Esophagus muscularis mucosa (tissue), 4 donors: ENCODE measurements around the gene TMEM151A. TPM values are rescaled to one million over a fixed set of nuclear protein-coding genes. Genes with fewer than 3 reads are reported as not detected.
"Not testable (repeated sequence)": the region's sequence is repeated elsewhere in the genome, so short reads cannot be mapped to it uniquely, and the experiment has no call there.

ENCODE experiments used
- DNase-seq: peaks from one replicate; pipeline ENCODE4 v3.0.0-alpha.2; 2017; ENCODE audit errors: extremely low spot score
- H3K27ac ChIP-seq, 4 donors: fragments of 200-600 bp; sonication (generic); replicated peaks in 1 of 4; 1 replicate in 3 of 4; 2 replicates in 1 of 4; pipeline ENCODE4 v1.5.1; 2016 to 2019; ENCODE audit warnings: mild to moderate bottlenecking in 1 of 4
- H3K27me3 ChIP-seq, 4 donors: fragments of 200-600 bp; sonication (generic); one replicate each; pipeline versions ENCODE4 v1.5.1 to v1.6.0; 2016 to 2019
- H3K36me3 ChIP-seq, 4 donors: fragments of 200-600 bp; sonication (generic); one replicate each; pipeline ENCODE4 v1.5.1; 2016 to 2019
- H3K4me1 ChIP-seq, 4 donors: fragments of 200-600 bp; sonication (generic); one replicate each; pipeline ENCODE4 v1.5.1; 2016 to 2019
- H3K4me3 ChIP-seq, 4 donors: fragments of 200-600 bp; sonication (generic); 1 replicate in 2 of 4; 2 replicates in 2 of 4; pipeline ENCODE4 v1.5.1; 2016 to 2019; ENCODE audit warnings: mild to moderate bottlenecking in 4 of 4, moderate library complexity in 1 of 4
- H3K9me3 ChIP-seq, 4 donors: fragments of 200-600 bp; sonication (generic); 1 replicate in 3 of 4; 2 replicates in 1 of 4; pipeline ENCODE4 v1.5.1; 2016 to 2019
- EP300 ChIP-seq: sonication (generic); formaldehyde crosslinking; IDR thresholded peaks from one replicate; pipeline ENCODE4 v1.6.1; 2017; ENCODE audit warnings: antibody characterized with exemption
- POLR2A ChIP-seq: fragments of 450-650 bp; IDR thresholded peaks from one replicate; pipeline ENCODE4 v1.6.1; 2017; ENCODE audit warnings: antibody characterized with exemption, moderate library complexity, mild to moderate bottlenecking, low read depth
- POLR2AphosphoS5 ChIP-seq, 2 donors: sonication (generic); formaldehyde crosslinking; IDR thresholded peaks; one replicate each; pipeline ENCODE4 v1.6.1; 2017; ENCODE audit warnings: antibody characterized with exemption in 2 of 2
- WGBS: methylation state at CpG from one replicate; pipeline ENCODE4 v1.1.5; 2018; 5-methylcytosine and 5-hydroxymethylcytosine counted together
- intact Hi-C: fragments of 100-400 bp; cut with DNase I; formaldehyde crosslinking; loops from one replicate; pipeline ENCODE4 v1.15.1; 2023
- total RNA-seq, 4 donors: library from RNA; depleted of rRNA; stranded (reverse); fragments of >200 nt; gene quantifications; one replicate each; pipeline versions ENCODE4 v1.1.0 to v1.2.1, GENCODE V29; 2016
- TF ChIP-seq, protein P1 (sequence below), 3 experiments: fragments of 200-600 bp in 2 of 3; fragments of 450-650 bp in 1 of 3; sonication (generic) in 2 of 3; IDR thresholded peaks; one replicate each; pipeline ENCODE4 v1.5.1; 2017 to 2019; ENCODE audit warnings: antibody characterized with exemption in 3 of 3, mild to moderate bottlenecking in 2 of 3, moderate library complexity in 1 of 3

The TMEM151A gene
- total RNA-seq, 4 donors from 2014 or later = 0.42 to 0.71 (median 0.54) TPM

DNA sequence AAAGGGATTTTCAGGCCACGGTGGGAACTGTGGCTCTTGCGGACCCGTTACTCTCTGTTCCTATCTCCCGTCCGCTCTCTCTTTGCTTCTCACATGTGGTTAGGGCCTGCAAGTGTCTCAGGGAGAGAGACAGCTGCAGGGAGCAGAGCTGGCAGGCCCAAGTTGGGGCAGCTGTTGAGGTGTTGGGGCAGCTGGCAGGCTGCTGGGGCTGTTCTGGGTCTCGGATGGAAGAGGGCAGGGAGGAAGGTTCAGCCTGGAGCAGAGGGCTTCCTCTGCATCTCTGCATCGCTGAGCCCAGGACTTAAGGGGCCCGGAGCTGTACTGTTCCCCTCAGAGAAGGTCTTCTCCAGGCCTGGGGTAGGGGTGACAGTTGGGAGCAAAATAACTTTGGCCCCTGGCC lies 16.3 kb upstream of the TMEM151A start:
- Histone ChIP-seq H3K27me3 (no peaks in the 10 kb centered on the region), H3K4me3 (no peak overlapping the region), H3K27ac (no peak overlapping the region), H3K9me3 (no peaks in the 10 kb centered on the region), H3K4me1 (peaks cover 12 to 43% (median 27%) of the 10 kb centered on the region in 4 donors), H3K36me3 (peaks cover 35 to 64% (median 55%) of the 10 kb centered on the region in 4 donors)
- DNase-seq = no peak
- intact Hi-C loops = no loop called here
- WGBS = 93% methylated on average over 6 of the region's 8 CpGs
- TF ChIP-seq EP300 (no peak), POLR2A (no peak)

DNA sequence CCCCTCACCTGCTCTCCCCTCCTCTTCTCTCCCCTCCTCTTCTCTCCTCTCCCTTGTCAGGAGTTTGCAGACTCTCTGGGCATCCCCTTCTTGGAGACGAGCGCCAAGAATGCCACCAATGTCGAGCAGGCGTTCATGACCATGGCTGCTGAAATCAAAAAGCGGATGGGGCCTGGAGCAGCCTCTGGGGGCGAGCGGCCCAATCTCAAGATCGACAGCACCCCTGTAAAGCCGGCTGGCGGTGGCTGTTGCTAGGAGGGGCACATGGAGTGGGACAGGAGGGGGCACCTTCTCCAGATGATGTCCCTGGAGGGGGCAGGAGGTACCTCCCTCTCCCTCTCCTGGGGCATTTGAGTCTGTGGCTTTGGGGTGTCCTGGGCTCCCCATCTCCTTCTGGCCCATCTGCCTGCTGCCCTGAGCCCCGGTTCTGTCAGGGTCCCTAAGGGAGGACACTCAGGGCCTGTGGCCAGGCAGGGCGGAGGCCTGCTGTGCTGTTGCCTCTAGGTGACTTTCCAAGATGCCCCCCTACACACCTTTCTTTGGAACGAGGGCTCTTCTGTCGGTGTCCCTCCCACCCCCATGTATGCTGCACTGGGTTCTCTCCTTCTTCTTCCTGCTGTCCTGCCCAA lies 15.6 kb upstream of the TMEM151A start:
- DNase-seq = no peak
- intact Hi-C loops = no loop called here
- peaks cover 35 to 57% (median 55%) of the 10 kb centered on the region in 4 donors for H3K36me3 ChIP-seq
- H3K27me3 ChIP-seq = no peaks in the 10 kb centered on the region
- no peaks in the 10 kb centered on the region for H3K9me3 ChIP-seq
- 87% methylated on average over 13 of the region's 14 CpGs for WGBS
- peaks cover 8 to 36% (median 20%) of the 10 kb centered on the region in 4 donors for H3K4me1 ChIP-seq
- no peak overlapping the region for H3K4me3 ChIP-seq
- TF ChIP-seq POLR2AphosphoS5 (IDR thresholded peaks at IDR 0.05) (no peak), POLR2A (no peak), EP300 (no peak)
- TF ChIP-seq, protein P1, sequence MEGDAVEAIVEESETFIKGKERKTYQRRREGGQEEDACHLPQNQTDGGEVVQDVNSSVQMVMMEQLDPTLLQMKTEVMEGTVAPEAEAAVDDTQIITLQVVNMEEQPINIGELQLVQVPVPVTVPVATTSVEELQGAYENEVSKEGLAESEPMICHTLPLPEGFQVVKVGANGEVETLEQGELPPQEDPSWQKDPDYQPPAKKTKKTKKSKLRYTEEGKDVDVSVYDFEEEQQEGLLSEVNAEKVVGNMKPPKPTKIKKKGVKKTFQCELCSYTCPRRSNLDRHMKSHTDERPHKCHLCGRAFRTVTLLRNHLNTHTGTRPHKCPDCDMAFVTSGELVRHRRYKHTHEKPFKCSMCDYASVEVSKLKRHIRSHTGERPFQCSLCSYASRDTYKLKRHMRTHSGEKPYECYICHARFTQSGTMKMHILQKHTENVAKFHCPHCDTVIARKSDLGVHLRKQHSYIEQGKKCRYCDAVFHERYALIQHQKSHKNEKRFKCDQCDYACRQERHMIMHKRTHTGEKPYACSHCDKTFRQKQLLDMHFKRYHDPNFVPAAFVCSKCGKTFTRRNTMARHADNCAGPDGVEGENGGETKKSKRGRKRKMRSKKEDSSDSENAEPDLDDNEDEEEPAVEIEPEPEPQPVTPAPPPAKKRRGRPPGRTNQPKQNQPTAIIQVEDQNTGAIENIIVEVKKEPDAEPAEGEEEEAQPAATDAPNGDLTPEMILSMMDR (IDR thresholded peaks at IDR 0.05) = no peak
- no peak overlapping the region for H3K27ac ChIP-seq

DNA sequence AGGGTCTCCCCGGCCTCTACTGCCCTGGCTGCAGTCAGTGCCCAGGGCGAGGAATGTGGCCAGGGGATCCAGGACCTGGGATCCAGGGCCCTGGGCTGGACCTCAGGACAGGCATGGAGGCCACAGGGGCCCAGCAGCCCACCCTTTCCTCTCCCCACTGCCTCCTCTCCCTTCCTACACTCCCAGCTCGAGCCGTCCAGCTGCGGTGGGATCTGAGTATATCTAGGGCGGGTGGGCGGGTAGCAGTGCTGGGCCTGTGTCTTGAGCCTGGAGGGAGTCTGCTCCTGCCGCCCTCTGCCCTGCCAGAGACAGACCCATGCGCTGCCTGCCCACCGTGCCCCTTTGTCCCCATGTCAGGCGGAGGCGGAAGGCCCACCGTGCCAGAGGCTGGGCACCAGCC lies 15.1 kb upstream of the TMEM151A start:
- intact Hi-C loops, H3K27ac ChIP-seq, H3K9me3 ChIP-seq, H3K27me3 ChIP-seq, DNase-seq, H3K4me3 ChIP-seq: not testable (repeated sequence)
- Histone ChIP-seq H3K36me3 (peaks cover 34 to 54% (median 53%) of the 10 kb centered on the region in 4 donors), H3K4me1 (peaks cover 8 to 31% (median 16%) of the 10 kb centered on the region in 4 donors)
- WGBS = 70% methylated on average over 6 of the region's 13 CpGs

DNA sequence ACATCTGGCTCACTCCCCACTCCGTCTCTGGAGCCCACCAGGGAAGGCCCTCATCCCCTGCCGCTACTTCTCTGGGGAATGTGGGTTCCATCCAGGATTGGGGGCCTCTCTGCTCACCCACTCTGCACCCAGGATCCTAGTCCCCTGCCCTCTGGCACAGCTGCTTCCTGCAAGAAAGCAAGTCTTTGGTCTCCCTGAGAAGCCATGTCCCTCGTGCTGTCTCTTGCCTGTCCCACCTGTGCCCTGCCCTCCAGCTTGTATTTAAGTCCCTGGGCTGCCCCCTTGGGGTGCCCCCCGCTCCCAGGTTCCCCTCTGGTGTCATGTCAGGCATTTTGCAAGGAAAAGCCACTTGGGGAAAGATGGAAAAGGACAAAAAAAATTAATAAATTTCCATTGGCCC lies 14.6 kb upstream of the TMEM151A start:
- Histone ChIP-seq H3K4me1 (peaks cover 9 to 31% (median 19%) of the 10 kb centered on the region in 4 donors), H3K36me3 (peaks cover 30 to 50% (median 49%) of the 10 kb centered on the region in 4 donors), H3K27ac (peak overlapping the region; percentile 58 to 76 (median 70))
- intact Hi-C loops, H3K27me3 ChIP-seq, H3K4me3 ChIP-seq, H3K9me3 ChIP-seq, DNase-seq: not testable (repeated sequence)
- 75% methylated on average over 4 of the region's 4 CpGs for WGBS

DNA sequence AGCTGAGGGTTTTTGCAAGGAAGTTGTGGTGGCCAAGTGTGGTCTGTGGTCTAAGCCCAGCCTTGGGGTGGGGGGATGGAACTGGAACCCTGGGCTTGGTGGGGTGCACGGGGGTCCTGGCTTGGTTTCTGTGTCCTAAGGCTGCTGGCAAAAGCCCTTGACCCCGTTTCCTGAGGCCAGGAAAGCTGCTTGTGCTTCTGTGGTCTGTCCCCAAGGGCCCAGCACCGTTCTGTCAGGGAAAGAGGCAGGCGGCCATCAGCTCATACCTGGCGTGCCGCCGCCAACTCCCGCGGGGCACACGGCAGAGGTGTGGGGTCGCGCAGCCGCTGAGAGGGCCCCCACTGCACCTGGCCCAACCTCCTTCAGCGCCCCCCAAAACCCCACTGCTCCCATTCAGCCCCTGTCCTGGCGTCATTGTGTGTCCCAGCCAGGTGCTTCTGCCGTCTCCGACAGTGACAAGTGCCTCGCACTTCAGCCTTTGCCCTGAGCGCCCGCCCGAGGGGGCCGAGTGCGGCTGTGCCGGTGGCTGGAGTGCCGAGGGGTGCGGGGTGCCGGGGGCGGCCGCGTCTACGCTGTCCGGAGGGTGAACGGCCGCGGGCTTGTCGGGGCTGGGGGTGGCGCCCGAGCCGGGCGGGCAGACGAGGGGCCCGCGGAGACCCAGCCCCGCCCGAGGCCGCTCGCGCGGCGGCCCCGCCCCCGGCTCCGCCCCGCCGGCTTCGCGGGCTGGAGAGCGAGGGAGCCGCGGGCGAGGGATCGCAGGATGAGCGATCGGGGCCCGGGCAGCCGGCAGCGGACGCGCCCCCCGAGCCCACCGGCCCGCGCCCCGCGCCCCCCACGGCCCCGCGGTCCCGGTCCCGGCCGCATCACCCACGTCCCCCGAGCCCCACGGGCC lies 14.0 kb upstream of the TMEM151A start, which contains the start of gene CNIH2:
CNIH2 (plus strand) TSS at position 705 of the 892 bp plus-strand sequence. CDS start 282 bp downstream, outside the sequence.
- no peaks in the 10 kb centered on the region for H3K27me3 ChIP-seq
- H3K4me1 ChIP-seq = peaks cover 15 to 31% (median 25%) of the 10 kb centered on the region in 4 donors
- H3K4me3 ChIP-seq = peak within 1 kb of the TSS; percentile 44 to 56 (median 50)
- TF ChIP-seq POLR2AphosphoS5 (IDR thresholded peaks at IDR 0.05) = peak in 1 of 2 donors; percentile 20
- no peak for TF ChIP-seq EP300
- TF ChIP-seq POLR2A = no peak
- TF ChIP-seq, protein P1 (IDR thresholded peaks at IDR 0.05) = no peak
- no peaks in the 10 kb centered on the region for H3K9me3 ChIP-seq
- H3K27ac ChIP-seq = peak within 1 kb of the TSS; percentile 58 to 76 (median 70)
- WGBS = 28% methylated on average over 2 of the region's 84 CpGs
- intact Hi-C loops = no loop called here
- H3K36me3 ChIP-seq = peaks cover 23 to 43% (median 42%) of the 10 kb centered on the region in 4 donors
- DNase-seq = no peak
